Parathyroid adenoma (tissue), 2 donors: Measurements from ENCODE around the gene PLEKHF1.

ENCODE experiments used
- H2AFZ ChIP-seq: fragments of 300-600 bp; sonication (generic); one replicate; pipeline ENCODE4 v1.7.0; 2017; ENCODE audit warnings: antibody characterized with exemption, mild to moderate bottlenecking
- H3K27ac ChIP-seq: fragments of 300-600 bp; sonication (generic); one replicate; pipeline ENCODE4 v1.7.0; 2017
- H3K27me3 ChIP-seq: fragments of 300-600 bp; sonication (generic); one replicate; pipeline ENCODE4 v1.7.0; 2017; ENCODE audit warnings: low read length; ENCODE audit not compliant: control insufficient read depth, insufficient read depth
- H3K36me3 ChIP-seq: fragments of 300-600 bp; sonication (generic); one replicate; pipeline ENCODE4 v1.7.0; 2017; ENCODE audit warnings: low read length; ENCODE audit not compliant: control insufficient read depth, insufficient read depth
- H3K4me1 ChIP-seq: fragments of 300-600 bp; sonication (generic); one replicate; pipeline ENCODE4 v1.7.0; 2017; ENCODE audit warnings: control low read depth
- H3K4me2 ChIP-seq: fragments of 300-600 bp; sonication (generic); one replicate; pipeline ENCODE4 v1.7.0; 2017; ENCODE audit warnings: low read length
- H3K4me3 ChIP-seq: fragments of 300-600 bp; sonication (generic); one replicate; pipeline ENCODE4 v1.7.0; 2017; ENCODE audit warnings: low read depth, low read length
- H3K79me2 ChIP-seq: fragments of 300-600 bp; sonication (generic); one replicate; pipeline ENCODE4 v1.7.0; 2017; ENCODE audit warnings: control low read depth
- H3K9ac ChIP-seq: fragments of 300-600 bp; sonication (generic); one replicate; pipeline ENCODE4 v1.7.0; 2017; ENCODE audit warnings: mild to moderate bottlenecking
- H3K9me3 ChIP-seq: fragments of 300-600 bp; sonication (generic); one replicate; pipeline ENCODE4 v1.7.0; 2017; ENCODE audit warnings: low read length; ENCODE audit not compliant: control insufficient read depth
- TF ChIP-seq, protein P1 (sequence below): fragments of 300-600 bp; sonication (generic); IDR thresholded peaks from one replicate; pipeline ENCODE4 v1.7.0; 2017; ENCODE audit warnings: antibody characterized with exemption, mild to moderate bottlenecking
- donor health status: primary hyperparathyroidism.

PLEKHF1 gene

DNA sequence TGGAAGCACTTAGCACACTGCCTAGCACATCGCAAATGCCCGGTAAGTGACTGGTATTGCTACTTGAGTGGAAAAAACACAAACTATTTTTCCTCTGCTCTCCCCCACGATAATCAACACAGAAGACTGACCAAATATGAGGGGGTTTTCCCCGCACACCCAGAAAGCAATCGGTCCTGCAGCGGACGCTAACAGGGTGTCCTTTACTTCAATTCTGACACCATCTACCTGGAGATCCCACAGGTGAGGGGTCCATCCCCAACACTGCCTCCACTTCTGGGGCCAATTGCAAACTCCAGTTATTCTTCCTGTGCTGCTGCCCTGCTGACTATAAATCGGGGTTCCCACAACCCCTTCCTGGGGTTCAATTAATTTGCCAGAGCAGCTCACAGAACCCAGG lies 26.2 kb upstream of the PLEKHF1 start:
- Histone ChIP-seq H3K9me3 (no peaks in the 10 kb centered on the region), H3K4me3 (no peak overlapping the region), H3K4me2 (no peak overlapping the region), H3K4me1 (no peaks in the 10 kb centered on the region), H3K79me2 (no peaks in the 10 kb centered on the region), H3K27me3 (no peaks in the 10 kb centered on the region), H3K36me3 (no peaks in the 10 kb centered on the region), H3K27ac (no peak overlapping the region), H3K9ac (no peak overlapping the region), H2AFZ (no peak overlapping the region)
- TF ChIP-seq, protein P1, sequence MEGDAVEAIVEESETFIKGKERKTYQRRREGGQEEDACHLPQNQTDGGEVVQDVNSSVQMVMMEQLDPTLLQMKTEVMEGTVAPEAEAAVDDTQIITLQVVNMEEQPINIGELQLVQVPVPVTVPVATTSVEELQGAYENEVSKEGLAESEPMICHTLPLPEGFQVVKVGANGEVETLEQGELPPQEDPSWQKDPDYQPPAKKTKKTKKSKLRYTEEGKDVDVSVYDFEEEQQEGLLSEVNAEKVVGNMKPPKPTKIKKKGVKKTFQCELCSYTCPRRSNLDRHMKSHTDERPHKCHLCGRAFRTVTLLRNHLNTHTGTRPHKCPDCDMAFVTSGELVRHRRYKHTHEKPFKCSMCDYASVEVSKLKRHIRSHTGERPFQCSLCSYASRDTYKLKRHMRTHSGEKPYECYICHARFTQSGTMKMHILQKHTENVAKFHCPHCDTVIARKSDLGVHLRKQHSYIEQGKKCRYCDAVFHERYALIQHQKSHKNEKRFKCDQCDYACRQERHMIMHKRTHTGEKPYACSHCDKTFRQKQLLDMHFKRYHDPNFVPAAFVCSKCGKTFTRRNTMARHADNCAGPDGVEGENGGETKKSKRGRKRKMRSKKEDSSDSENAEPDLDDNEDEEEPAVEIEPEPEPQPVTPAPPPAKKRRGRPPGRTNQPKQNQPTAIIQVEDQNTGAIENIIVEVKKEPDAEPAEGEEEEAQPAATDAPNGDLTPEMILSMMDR = no peak

DNA sequence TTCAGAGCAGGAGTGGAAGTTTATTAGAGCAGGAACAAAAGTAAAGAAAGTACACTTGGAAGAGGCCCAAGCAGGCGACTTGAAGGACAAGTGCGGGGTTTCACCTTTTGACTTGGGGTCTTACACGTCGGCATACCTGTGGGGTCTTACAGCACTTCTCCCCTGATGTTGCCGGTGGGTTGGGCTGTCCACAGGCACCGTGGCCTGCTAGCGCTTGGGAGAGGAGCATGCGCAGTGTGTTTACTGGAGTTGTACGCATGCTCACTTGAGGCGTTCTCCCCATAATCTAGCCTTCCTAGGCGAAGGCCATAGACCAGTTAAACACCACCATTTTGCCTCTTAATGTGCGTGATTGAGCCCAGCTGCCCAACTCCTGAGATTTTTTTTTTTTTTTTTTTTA lies 25.0 kb upstream of the PLEKHF1 start:
- Histone ChIP-seq H3K4me2 (no peak overlapping the region), H3K27ac (no peak overlapping the region), H3K4me3 (no peak overlapping the region), H3K79me2 (no peaks in the 10 kb centered on the region), H3K36me3 (no peaks in the 10 kb centered on the region), H3K4me1 (no peaks in the 10 kb centered on the region), H3K9me3 (no peaks in the 10 kb centered on the region), H3K27me3 (no peaks in the 10 kb centered on the region), H3K9ac (no peak overlapping the region), H2AFZ (no peak overlapping the region)
- TF ChIP-seq, protein P1 = no peak

DNA sequence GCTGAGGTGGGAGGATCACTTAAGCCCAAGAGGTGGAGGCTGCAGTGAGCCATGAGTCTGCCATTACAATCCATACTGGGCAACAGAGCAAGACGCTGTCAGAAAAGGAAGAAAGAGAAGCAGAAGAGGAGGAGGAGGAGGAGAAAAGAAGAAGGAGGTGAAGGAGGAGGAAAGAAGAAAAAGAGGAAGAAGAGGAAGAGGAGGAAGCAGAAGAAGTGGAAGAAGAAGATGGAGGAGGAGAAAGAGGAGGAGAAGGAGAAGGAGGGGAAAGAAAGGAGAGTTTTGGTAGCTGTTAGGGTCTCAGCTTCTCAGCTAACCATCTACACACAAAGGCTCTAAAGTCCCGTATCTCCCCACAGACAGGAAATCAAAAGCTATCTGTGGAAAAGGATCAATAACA lies 23.7 kb upstream of the PLEKHF1 start:
- Histone ChIP-seq H3K4me2 (no peak overlapping the region), H3K27me3 (no peaks in the 10 kb centered on the region), H3K9me3 (no peaks in the 10 kb centered on the region), H3K9ac (no peak overlapping the region), H3K79me2 (no peaks in the 10 kb centered on the region), H3K4me3 (no peak overlapping the region), H3K27ac (no peak overlapping the region), H3K36me3 (no peaks in the 10 kb centered on the region), H2AFZ (no peak overlapping the region), H3K4me1 (no peaks in the 10 kb centered on the region)
- TF ChIP-seq, protein P1 = no peak

DNA sequence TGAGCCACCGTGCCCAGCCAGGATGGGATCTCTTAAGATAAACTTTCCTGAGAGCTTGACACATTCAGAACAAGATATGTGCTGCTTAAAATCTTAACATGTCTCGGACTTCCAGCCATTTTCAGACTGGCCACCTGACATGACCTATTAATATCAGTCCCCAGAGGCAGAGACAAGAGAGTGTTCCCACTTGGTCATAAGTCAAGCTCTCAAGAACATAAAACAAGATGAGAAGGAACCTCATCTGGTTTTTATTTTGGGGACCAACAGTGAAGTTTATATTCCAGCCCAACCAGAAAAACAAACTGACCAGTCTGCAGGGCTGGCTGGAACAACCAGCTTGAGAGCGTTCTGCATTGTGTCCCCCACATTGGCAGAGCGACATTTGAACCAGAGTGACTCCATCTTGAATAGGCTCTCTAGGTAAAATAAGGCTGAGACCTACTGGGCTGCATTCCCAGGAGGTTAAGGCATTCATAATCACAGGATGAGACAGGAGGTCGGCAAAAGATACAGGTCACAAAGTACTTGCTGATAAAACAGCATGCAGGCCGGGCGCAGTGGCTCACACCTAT lies 21.8 kb upstream of the PLEKHF1 start:
- TF ChIP-seq, protein P1 = no peak
- Histone ChIP-seq H3K79me2 (no peaks in the 10 kb centered on the region), H3K9ac (no peak overlapping the region), H3K27ac (no peak overlapping the region), H3K4me3 (no peak overlapping the region), H3K4me2 (no peak overlapping the region), H3K4me1 (no peaks in the 10 kb centered on the region), H2AFZ (no peak overlapping the region), H3K9me3 (no peaks in the 10 kb centered on the region), H3K27me3 (no peaks in the 10 kb centered on the region), H3K36me3 (no peaks in the 10 kb centered on the region)

DNA sequence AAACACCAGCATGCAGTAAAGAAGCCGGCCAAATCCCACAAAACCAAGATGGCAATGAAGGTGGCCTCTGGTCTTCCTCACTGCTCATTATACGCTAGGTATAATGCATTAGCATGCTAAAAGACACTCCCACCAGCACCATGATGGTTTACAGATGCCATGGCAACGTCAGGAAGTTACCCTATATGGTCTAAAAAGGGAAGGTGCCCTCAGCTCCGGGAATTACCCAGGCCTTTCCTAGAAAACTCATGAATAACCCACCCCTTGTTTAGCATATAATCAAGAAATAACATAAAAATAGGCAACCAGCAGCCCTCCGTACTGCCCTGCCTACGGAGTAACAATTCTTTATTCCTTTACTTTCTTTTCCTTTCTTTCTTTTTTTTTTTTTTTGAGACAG lies 21.1 kb upstream of the PLEKHF1 start:
- Histone ChIP-seq H3K9ac (no peak overlapping the region), H3K79me2 (no peaks in the 10 kb centered on the region), H3K4me1 (no peaks in the 10 kb centered on the region), H3K4me2 (no peak overlapping the region), H3K27ac (no peak overlapping the region), H2AFZ (no peak overlapping the region), H3K9me3 (no peaks in the 10 kb centered on the region), H3K27me3 (no peaks in the 10 kb centered on the region), H3K4me3 (no peak overlapping the region), H3K36me3 (no peaks in the 10 kb centered on the region)
- TF ChIP-seq, protein P1 = no peak
